GM23338 (cell line): Measurements from ENCODE around the gene M1AP. TPM values are rescaled to one million over a fixed set of nuclear protein-coding genes. Genes with fewer than 3 reads are reported as not detected.

Experiments used
- ATAC-seq: fragments of 200-7000 bp; cut with Tn5 transposase; 3 replicates; pipeline ENCODE4 v1.9.1; 2020
- DNase-seq: peaks from one replicate; pipeline ENCODE4 v3.0.0-alpha.2; 2015; ENCODE audit warnings: low spot score
- H2AFZ ChIP-seq: fragments of 200-600 bp; sonication (generic); 2 replicates; pipeline ENCODE4 v1.8.0; 2016; ENCODE audit warnings: antibody characterized with exemption, mild to moderate bottlenecking, moderate library complexity
- H3F3A ChIP-seq: fragments of 200-600 bp; sonication (generic); replicated peaks from 2 replicates; pipeline ENCODE4 v1.8.0; 2017; ENCODE audit warnings: antibody characterized with exemption, mixed run types, low read depth
- H3K27ac ChIP-seq: fragments of 200-600 bp; sonication (generic); 2 replicates; pipeline ENCODE4 v1.6.1; 2016; ENCODE audit warnings: low read depth
- H3K27me3 ChIP-seq: fragments of 200-600 bp; sonication (generic); 2 replicates; pipeline ENCODE4 v1.8.0; 2016; ENCODE audit warnings: mild to moderate bottlenecking, mixed run types, moderate library complexity; ENCODE audit not compliant: insufficient read depth
- H3K36me3 ChIP-seq: fragments of 200-600 bp; sonication (generic); 2 replicates; pipeline ENCODE4 v1.8.0; 2016; ENCODE audit warnings: mild to moderate bottlenecking; ENCODE audit not compliant: insufficient read depth
- H3K4me1 ChIP-seq: fragments of 200-600 bp; sonication (generic); 2 replicates; pipeline ENCODE4 v1.8.0; 2016; ENCODE audit warnings: mild to moderate bottlenecking, moderate library complexity; ENCODE audit not compliant: insufficient read depth
- H3K4me2 ChIP-seq: fragments of 200-600 bp; sonication (generic); 2 replicates; pipeline ENCODE4 v1.7.1; 2017; ENCODE audit warnings: mixed run types
- H3K4me3 ChIP-seq: fragments of 200-600 bp; sonication (generic); 2 replicates; pipeline ENCODE4 v1.6.1; 2016; ENCODE audit warnings: mixed run types
- H3K79me2 ChIP-seq: fragments of 200-600 bp; sonication (generic); replicated peaks from 2 replicates; pipeline ENCODE4 v1.8.0; 2017; ENCODE audit warnings: mild to moderate bottlenecking; ENCODE audit not compliant: insufficient read depth
- H3K9me2 ChIP-seq: fragments of 200-600 bp; sonication (generic); 2 replicates; pipeline ENCODE4 v1.8.0; 2017; ENCODE audit not compliant: insufficient read depth
- H4K20me1 ChIP-seq: fragments of 200-600 bp; sonication (generic); replicated peaks from 2 replicates; pipeline ENCODE4 v1.8.0; 2017; ENCODE audit warnings: mild to moderate bottlenecking; ENCODE audit not compliant: insufficient read depth
- H3K27ac Mint-ChIP-seq: 2 replicates; pipeline ENCODE4 v1.8.0; 2020; ENCODE audit warnings: inconsistent platforms, mild to moderate bottlenecking, moderate library complexity, mixed read lengths
- H3K27me3 Mint-ChIP-seq: 3 replicates; pipeline ENCODE4 v1.8.0; 2022; ENCODE audit warnings: low read depth, mild to moderate bottlenecking, moderate library complexity, mixed read lengths, inconsistent platforms; ENCODE audit not compliant: insufficient read depth, poor library complexity
- H3K36me3 Mint-ChIP-seq: 3 replicates; pipeline ENCODE4 v1.8.0; 2021; ENCODE audit warnings: low read depth, mild to moderate bottlenecking, inconsistent platforms, moderate library complexity, mixed read lengths
- H3K4me1 Mint-ChIP-seq: 3 replicates; pipeline ENCODE4 v1.8.0; 2020; ENCODE audit warnings: mild to moderate bottlenecking, inconsistent platforms, mixed read lengths
- H3K4me3 Mint-ChIP-seq: 3 replicates; pipeline ENCODE4 v1.8.0; 2021; ENCODE audit warnings: moderate library complexity, mild to moderate bottlenecking, inconsistent platforms, mixed read lengths
- H3K9me3 Mint-ChIP-seq: 3 replicates; pipeline ENCODE4 v1.8.0; 2020; ENCODE audit warnings: moderate library complexity, mild to moderate bottlenecking, inconsistent platforms, mixed read lengths
- CREB1 ChIP-seq: fragments of 250-450 bp; sonication (Bioruptor Pico); IDR thresholded peaks from 2 replicates; pipeline ENCODE4 v1.5.0; 2020; ENCODE audit warnings: low read depth, mild to moderate bottlenecking, moderate library complexity
- EZH2 ChIP-seq: fragments of 200-600 bp; sonication (generic); IDR thresholded peaks from one replicate; pipeline ENCODE4 v1.8.0; 2017; ENCODE audit warnings: antibody characterized with exemption, mild to moderate bottlenecking, low read depth; ENCODE audit not compliant: unreplicated experiment
- EZH2phosphoT487 ChIP-seq: fragments of 200-600 bp; sonication (generic); IDR thresholded peaks from one replicate; pipeline ENCODE4 v1.8.1; 2018; ENCODE audit warnings: antibody characterized with exemption; ENCODE audit not compliant: unreplicated experiment
- JUNB ChIP-seq: IDR thresholded peaks from one replicate; pipeline ENCODE4 v1.6.1; 2016; ENCODE audit warnings: antibody characterized with exemption; ENCODE audit not compliant: unreplicated experiment
- POLR2AphosphoS5 ChIP-seq: IDR thresholded peaks from 2 replicates; pipeline ENCODE4 v1.6.1; 2016; ENCODE audit warnings: antibody characterized with exemption, low read depth
- STAT1 ChIP-seq: IDR thresholded peaks from one replicate; pipeline ENCODE4 v1.6.1; 2016; ENCODE audit warnings: antibody characterized with exemption; ENCODE audit not compliant: unreplicated experiment
- ZNF114 ChIP-seq: fragments of 250-450 bp; sonication (Bioruptor Pico); IDR thresholded peaks from 2 replicates; pipeline ENCODE4 v1.5.0; 2020; ENCODE audit warnings: mild to moderate bottlenecking, moderate library complexity
- polyA plus RNA-seq: library from polyadenylated mRNA; unstranded; fragments of >200 nt; fragmentation: Nextera tagmentation; extraction: Ambion mirVana; gene quantifications from 2 replicates; pipeline ENCODE4 v1.2.1, GENCODE V29; 2016
- total RNA-seq: library from RNA; depleted of rRNA; stranded (reverse); fragments of >200 nt; shearing (Covaris generic); gene quantifications from 2 replicates; pipeline ENCODE4 v1.2.3, GENCODE V29; 2014
- TF ChIP-seq, protein P1 (sequence below): fragments of 250-450 bp; sonication (Bioruptor Pico); IDR thresholded peaks from 2 replicates; pipeline ENCODE4 v1.5.0; 2020; ENCODE audit warnings: mild to moderate bottlenecking, moderate library complexity
- TF ChIP-seq, protein P2 (sequence below): IDR thresholded peaks from one replicate; pipeline ENCODE4 v1.6.1; 2018; ENCODE audit warnings: antibody characterized with exemption; ENCODE audit not compliant: unreplicated experiment

The M1AP gene
- total and polyA plus RNA-seq, 2 experiments from 2014 or later, result 5.1 to 12.1 TPM

DNA sequence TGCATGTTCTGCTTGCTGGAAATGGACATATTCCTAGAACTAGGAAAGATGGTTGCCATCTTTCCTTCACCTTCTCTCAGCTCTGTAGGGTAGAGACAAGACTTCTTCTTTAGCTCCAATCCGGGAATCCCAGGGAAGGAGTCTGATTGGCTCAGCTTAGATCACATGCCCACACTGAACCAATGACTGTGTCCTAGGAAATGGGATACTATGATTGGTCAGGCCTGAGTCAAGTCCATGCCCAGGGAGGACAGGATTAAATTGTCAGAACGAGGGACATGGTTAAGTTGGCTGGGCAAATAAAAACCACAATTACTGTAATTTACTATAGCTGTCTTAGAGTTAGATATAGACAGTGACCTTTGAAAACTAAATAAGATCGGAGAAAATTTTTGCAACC, 37.3 kb upstream of the M1AP start:
- Mint-ChIP-seq H3K4me1 (no peaks in the 10 kb centered on the region), H3K27me3 (no peaks in the 10 kb centered on the region), H3K27ac (no peak overlapping the region), H3K36me3 (no peaks in the 10 kb centered on the region), H3K4me3 (no peak overlapping the region), H3K9me3 (no peaks in the 10 kb centered on the region)
- Histone ChIP-seq H3K36me3 (no peaks in the 10 kb centered on the region), H3K4me2 (no peak overlapping the region), H3K9me2 (no peaks in the 10 kb centered on the region; the same call in 1 of the 2 replicates), H3K79me2 (no peaks in the 10 kb centered on the region), H3F3A (no peaks in the 10 kb centered on the region), H2AFZ (no peak overlapping the region), H4K20me1 (no peaks in the 10 kb centered on the region), H3K27ac (no peak overlapping the region), H3K4me3 (no peak overlapping the region), H3K4me1 (no peaks in the 10 kb centered on the region), H3K27me3 (no peaks in the 10 kb centered on the region)
- DNase-seq, result no peak
- TF ChIP-seq JUNB, result no peak
- no peak for TF ChIP-seq POLR2AphosphoS5
- no peak for TF ChIP-seq EZH2
- no peak for TF ChIP-seq CREB1 (CRISPR knock-in tag)
- no peak for TF ChIP-seq ZNF114 (CRISPR knock-in tag)
- no peak for TF ChIP-seq STAT1
- TF ChIP-seq EZH2phosphoT487, result no peak
- TF ChIP-seq, protein P1, sequence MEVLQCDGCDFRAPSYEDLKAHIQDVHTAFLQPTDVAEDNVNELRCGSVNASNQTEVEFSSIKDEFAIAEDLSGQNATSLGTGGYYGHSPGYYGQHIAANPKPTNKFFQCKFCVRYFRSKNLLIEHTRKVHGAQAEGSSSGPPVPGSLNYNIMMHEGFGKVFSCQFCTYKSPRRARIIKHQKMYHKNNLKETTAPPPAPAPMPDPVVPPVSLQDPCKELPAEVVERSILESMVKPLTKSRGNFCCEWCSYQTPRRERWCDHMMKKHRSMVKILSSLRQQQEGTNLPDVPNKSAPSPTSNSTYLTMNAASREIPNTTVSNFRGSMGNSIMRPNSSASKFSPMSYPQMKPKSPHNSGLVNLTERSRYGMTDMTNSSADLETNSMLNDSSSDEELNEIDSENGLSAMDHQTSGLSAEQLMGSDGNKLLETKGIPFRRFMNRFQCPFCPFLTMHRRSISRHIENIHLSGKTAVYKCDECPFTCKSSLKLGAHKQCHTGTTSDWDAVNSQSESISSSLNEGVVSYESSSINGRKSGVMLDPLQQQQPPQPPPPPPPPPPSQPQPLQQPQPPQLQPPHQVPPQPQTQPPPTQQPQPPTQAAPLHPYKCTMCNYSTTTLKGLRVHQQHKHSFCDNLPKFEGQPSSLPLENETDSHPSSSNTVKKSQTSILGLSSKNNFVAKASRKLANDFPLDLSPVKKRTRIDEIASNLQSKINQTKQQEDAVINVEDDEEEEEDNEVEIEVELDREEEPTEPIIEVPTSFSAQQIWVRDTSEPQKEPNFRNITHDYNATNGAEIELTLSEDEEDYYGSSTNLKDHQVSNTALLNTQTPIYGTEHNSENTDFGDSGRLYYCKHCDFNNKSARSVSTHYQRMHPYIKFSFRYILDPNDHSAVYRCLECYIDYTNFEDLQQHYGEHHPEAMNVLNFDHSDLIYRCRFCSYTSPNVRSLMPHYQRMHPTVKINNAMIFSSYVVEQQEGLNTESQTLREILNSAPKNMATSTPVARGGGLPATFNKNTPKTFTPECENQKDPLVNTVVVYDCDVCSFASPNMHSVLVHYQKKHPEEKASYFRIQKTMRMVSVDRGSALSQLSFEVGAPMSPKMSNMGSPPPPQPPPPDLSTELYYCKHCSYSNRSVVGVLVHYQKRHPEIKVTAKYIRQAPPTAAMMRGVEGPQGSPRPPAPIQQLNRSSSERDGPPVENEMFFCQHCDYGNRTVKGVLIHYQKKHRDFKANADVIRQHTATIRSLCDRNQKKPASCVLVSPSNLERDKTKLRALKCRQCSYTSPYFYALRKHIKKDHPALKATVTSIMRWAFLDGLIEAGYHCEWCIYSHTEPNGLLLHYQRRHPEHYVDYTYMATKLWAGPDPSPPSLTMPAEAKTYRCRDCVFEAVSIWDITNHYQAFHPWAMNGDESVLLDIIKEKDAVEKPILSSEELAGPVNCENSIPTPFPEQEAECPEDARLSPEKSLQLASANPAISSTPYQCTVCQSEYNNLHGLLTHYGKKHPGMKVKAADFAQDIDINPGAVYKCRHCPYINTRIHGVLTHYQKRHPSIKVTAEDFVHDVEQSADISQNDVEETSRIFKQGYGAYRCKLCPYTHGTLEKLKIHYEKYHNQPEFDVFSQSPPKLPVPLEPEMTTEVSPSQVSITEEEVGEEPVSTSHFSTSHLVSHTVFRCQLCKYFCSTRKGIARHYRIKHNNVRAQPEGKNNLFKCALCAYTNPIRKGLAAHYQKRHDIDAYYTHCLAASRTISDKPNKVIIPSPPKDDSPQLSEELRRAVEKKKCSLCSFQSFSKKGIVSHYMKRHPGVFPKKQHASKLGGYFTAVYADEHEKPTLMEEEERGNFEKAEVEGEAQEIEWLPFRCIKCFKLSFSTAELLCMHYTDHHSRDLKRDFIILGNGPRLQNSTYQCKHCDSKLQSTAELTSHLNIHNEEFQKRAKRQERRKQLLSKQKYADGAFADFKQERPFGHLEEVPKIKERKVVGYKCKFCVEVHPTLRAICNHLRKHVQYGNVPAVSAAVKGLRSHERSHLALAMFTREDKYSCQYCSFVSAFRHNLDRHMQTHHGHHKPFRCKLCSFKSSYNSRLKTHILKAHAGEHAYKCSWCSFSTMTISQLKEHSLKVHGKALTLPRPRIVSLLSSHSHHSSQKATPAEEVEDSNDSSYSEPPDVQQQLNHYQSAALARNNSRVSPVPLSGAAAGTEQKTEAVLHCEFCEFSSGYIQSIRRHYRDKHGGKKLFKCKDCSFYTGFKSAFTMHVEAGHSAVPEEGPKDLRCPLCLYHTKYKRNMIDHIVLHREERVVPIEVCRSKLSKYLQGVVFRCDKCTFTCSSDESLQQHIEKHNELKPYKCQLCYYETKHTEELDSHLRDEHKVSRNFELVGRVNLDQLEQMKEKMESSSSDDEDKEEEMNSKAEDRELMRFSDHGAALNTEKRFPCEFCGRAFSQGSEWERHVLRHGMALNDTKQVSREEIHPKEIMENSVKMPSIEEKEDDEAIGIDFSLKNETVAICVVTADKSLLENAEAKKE, result no peak
- no peak for ATAC-seq

DNA sequence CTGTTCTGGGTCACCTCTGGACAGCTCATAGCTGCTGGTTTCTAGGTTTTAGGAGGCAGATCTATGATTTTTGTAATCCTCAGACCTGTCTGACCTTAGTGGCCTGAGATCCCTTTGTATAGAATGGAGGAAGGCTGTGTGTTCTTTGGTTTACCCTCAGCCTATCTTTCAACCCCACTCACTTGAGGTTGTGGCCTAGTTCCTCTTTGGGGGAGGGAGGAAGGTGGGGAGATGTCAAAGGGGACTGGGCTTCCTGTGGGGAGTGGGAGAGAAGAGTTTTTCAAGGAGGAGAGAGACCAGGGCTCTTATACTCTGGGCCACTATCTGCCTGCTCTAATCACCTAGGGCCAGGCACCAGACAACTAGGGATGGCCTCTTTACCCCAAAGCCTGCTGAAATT, 34.4 kb upstream of the M1AP start:
- H3K27ac ChIP-seq, result no peak overlapping the region
- no peak overlapping the region for H3K4me3 ChIP-seq
- no peaks in the 10 kb centered on the region; the same call in 1 of the 2 replicates for H3K9me2 ChIP-seq
- H3K9me3 Mint-ChIP-seq, result no peaks in the 10 kb centered on the region
- H3K27ac Mint-ChIP-seq, result no peak overlapping the region
- H3K36me3 Mint-ChIP-seq, result no peaks in the 10 kb centered on the region
- no peaks in the 10 kb centered on the region for H3K27me3 ChIP-seq
- DNase-seq (no peak), ATAC-seq (no peak)
- H2AFZ ChIP-seq, result no peak overlapping the region
- H4K20me1 ChIP-seq, result no peaks in the 10 kb centered on the region
- no peak overlapping the region for H3K4me2 ChIP-seq
- H3K4me3 Mint-ChIP-seq, result no peak overlapping the region
- H3K36me3 ChIP-seq, result no peaks in the 10 kb centered on the region
- H3K4me1 ChIP-seq, result no peaks in the 10 kb centered on the region
- H3K27me3 Mint-ChIP-seq, result no peaks in the 10 kb centered on the region
- H3K4me1 Mint-ChIP-seq, result no peaks in the 10 kb centered on the region
- H3F3A ChIP-seq, result no peaks in the 10 kb centered on the region
- H3K79me2 ChIP-seq, result no peaks in the 10 kb centered on the region
- TF ChIP-seq JUNB (no peak), STAT1 (no peak), CREB1 (CRISPR knock-in tag) (no peak), POLR2AphosphoS5 (no peak)
- TF ChIP-seq, protein P2, sequence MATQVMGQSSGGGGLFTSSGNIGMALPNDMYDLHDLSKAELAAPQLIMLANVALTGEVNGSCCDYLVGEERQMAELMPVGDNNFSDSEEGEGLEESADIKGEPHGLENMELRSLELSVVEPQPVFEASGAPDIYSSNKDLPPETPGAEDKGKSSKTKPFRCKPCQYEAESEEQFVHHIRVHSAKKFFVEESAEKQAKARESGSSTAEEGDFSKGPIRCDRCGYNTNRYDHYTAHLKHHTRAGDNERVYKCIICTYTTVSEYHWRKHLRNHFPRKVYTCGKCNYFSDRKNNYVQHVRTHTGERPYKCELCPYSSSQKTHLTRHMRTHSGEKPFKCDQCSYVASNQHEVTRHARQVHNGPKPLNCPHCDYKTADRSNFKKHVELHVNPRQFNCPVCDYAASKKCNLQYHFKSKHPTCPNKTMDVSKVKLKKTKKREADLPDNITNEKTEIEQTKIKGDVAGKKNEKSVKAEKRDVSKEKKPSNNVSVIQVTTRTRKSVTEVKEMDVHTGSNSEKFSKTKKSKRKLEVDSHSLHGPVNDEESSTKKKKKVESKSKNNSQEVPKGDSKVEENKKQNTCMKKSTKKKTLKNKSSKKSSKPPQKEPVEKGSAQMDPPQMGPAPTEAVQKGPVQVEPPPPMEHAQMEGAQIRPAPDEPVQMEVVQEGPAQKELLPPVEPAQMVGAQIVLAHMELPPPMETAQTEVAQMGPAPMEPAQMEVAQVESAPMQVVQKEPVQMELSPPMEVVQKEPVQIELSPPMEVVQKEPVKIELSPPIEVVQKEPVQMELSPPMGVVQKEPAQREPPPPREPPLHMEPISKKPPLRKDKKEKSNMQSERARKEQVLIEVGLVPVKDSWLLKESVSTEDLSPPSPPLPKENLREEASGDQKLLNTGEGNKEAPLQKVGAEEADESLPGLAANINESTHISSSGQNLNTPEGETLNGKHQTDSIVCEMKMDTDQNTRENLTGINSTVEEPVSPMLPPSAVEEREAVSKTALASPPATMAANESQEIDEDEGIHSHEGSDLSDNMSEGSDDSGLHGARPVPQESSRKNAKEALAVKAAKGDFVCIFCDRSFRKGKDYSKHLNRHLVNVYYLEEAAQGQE, result no peak
